Neural cell (in vitro differentiated cells): Measurements from ENCODE around the gene HIP1R. TPM values are rescaled to one million over a fixed set of nuclear protein-coding genes. Genes with fewer than 3 reads are reported as not detected.
"Not testable (repeated sequence)": the region's sequence is repeated elsewhere in the genome, so short reads cannot be mapped to it uniquely, and the experiment has no call there.

Experiments
- H2AFZ ChIP-seq: fragments of 200-600, 300-800 bp; sonication (generic), shearing (Covaris generic); 2 replicates; pipeline ENCODE4 v1.6.0; 2014; ENCODE audit warnings: low read depth, mild to moderate bottlenecking, antibody characterized with exemption, low read length, moderate library complexity
- H3F3A ChIP-seq: fragments of 200-600 bp; shearing (Covaris generic); 2 replicates; pipeline ENCODE4 v1.6.1; 2016; ENCODE audit warnings: mild to moderate bottlenecking, moderate library complexity, mixed read lengths, antibody characterized with exemption, low read length; ENCODE audit not compliant: insufficient read depth, poor library complexity, severe bottlenecking
- H3K27ac ChIP-seq: fragments of 200-600, 300-800 bp; sonication (generic), shearing (Covaris generic); 2 replicates; pipeline ENCODE4 v1.5.1; 2014; ENCODE audit warnings: mild to moderate bottlenecking, low read length, moderate library complexity
- H3K27me3 ChIP-seq: fragments of 300-800, 200-600 bp; sonication (generic), shearing (Covaris generic); 2 replicates; pipeline ENCODE4 v1.6.0; 2014; ENCODE audit warnings: mild to moderate bottlenecking, low read depth, low read length, moderate library complexity; ENCODE audit not compliant: insufficient read depth
- H3K36me3 ChIP-seq: fragments of 300-800, 200-600 bp; sonication (generic), shearing (Covaris generic); 2 replicates; pipeline ENCODE4 v1.5.1; 2014; ENCODE audit warnings: mild to moderate bottlenecking, antibody characterized with exemption, low read length, moderate library complexity; ENCODE audit not compliant: insufficient read depth
- H3K4me2 ChIP-seq: fragments of 300-800, 200-600 bp; sonication (generic), shearing (Covaris generic); 2 replicates; pipeline ENCODE4 v1.6.0; 2014; ENCODE audit warnings: mild to moderate bottlenecking, low read length
- H3K4me3 ChIP-seq: fragments of 300-800, 200-600 bp; sonication (generic), shearing (Covaris generic); 2 replicates; pipeline ENCODE4 v1.5.1; 2014; ENCODE audit warnings: mild to moderate bottlenecking, low read length, moderate library complexity
- H3K79me2 ChIP-seq: fragments of 200-600 bp; shearing (Covaris generic); replicated peaks from 2 replicates; pipeline ENCODE4 v1.6.0; 2014; ENCODE audit warnings: mild to moderate bottlenecking, low read length, moderate library complexity; ENCODE audit not compliant: insufficient read depth
- H3K9ac ChIP-seq: fragments of 300-800, 200-600 bp; sonication (generic), shearing (Covaris generic); 2 replicates; pipeline ENCODE4 v1.6.1; 2016; ENCODE audit warnings: mild to moderate bottlenecking, low read length, mixed read lengths
- H3K9me2 ChIP-seq: fragments of 200-600 bp; shearing (Covaris generic); 2 replicates; pipeline ENCODE4 v1.6.1; 2016; ENCODE audit warnings: mild to moderate bottlenecking, low read length, mixed read lengths; ENCODE audit not compliant: insufficient read depth
- H3K9me3 ChIP-seq: fragments of 200-600, 300-800 bp; sonication (generic), shearing (Covaris generic); 2 replicates; pipeline ENCODE4 v1.6.1; 2016; ENCODE audit warnings: mild to moderate bottlenecking, mixed run types, low read length, moderate library complexity, mixed read lengths
- H4K20me1 ChIP-seq: fragments of 200-600 bp; shearing (Covaris generic); 2 replicates; pipeline ENCODE4 v1.6.1; 2016; ENCODE audit warnings: mild to moderate bottlenecking, mixed run types; ENCODE audit not compliant: insufficient read depth
- EP300 ChIP-seq: fragments of 450-650 bp; conservative IDR thresholded peaks from 2 replicates; pipeline ENCODE4 v1.6.1; 2014; ENCODE audit warnings: antibody characterized with exemption, mild to moderate bottlenecking, moderate library complexity; ENCODE audit not compliant: poor library complexity, severe bottlenecking
- EZH2 ChIP-seq: fragments of 200-600, 300-800 bp; shearing (Covaris generic), sonication (generic); IDR thresholded peaks from 2 replicates; pipeline ENCODE4 v1.6.1; 2014; ENCODE audit warnings: antibody characterized with exemption, low read length, borderline replicate concordance, mild to moderate bottlenecking; ENCODE audit not compliant: insufficient read depth, poor library complexity, severe bottlenecking
- MXI1 ChIP-seq: fragments of 450-650 bp; conservative IDR thresholded peaks from 2 replicates; pipeline ENCODE4 v1.6.1; 2014; ENCODE audit warnings: antibody characterized with exemption, mild to moderate bottlenecking; ENCODE audit not compliant: poor library complexity, severe bottlenecking
- POLR2AphosphoS5 ChIP-seq: IDR thresholded peaks from 2 replicates; pipeline ENCODE4 v1.6.1; 2012
- RAD21 ChIP-seq: fragments of 450-650 bp; conservative IDR thresholded peaks from 2 replicates; pipeline ENCODE4 v1.6.1; 2014; ENCODE audit warnings: antibody characterized with exemption, mild to moderate bottlenecking, moderate library complexity
- SMC3 ChIP-seq: fragments of 450-650 bp; conservative IDR thresholded peaks from 2 replicates; pipeline ENCODE4 v1.6.1; 2014; ENCODE audit warnings: antibody characterized with exemption, mild to moderate bottlenecking, moderate library complexity; ENCODE audit not compliant: poor library complexity
- TAF1 ChIP-seq: IDR thresholded peaks from 2 replicates; pipeline ENCODE4 v1.6.1; 2012; ENCODE audit warnings: low read depth
- polyA plus RNA-seq: library from polyadenylated mRNA; depleted of rRNA; stranded (reverse); fragments of >200 nt; gene quantifications from 2 replicates; pipeline ENCODE4 v1.2.3, GENCODE V29; 2014
- TF ChIP-seq, protein P1 (sequence below): IDR thresholded peaks from 2 replicates; pipeline ENCODE4 v1.6.1; 2012; ENCODE audit warnings: borderline replicate concordance
- TF ChIP-seq, protein P2 (sequence below): fragments of 450-650 bp; IDR thresholded peaks from 2 replicates; pipeline ENCODE4 v1.5.1; 2014; ENCODE audit warnings: antibody characterized with exemption, mild to moderate bottlenecking, moderate library complexity; ENCODE audit not compliant: poor library complexity, severe bottlenecking

Gene HIP1R
- polyA plus RNA-seq, 1 donor from 2014 or later: 270 TPM

DNA sequence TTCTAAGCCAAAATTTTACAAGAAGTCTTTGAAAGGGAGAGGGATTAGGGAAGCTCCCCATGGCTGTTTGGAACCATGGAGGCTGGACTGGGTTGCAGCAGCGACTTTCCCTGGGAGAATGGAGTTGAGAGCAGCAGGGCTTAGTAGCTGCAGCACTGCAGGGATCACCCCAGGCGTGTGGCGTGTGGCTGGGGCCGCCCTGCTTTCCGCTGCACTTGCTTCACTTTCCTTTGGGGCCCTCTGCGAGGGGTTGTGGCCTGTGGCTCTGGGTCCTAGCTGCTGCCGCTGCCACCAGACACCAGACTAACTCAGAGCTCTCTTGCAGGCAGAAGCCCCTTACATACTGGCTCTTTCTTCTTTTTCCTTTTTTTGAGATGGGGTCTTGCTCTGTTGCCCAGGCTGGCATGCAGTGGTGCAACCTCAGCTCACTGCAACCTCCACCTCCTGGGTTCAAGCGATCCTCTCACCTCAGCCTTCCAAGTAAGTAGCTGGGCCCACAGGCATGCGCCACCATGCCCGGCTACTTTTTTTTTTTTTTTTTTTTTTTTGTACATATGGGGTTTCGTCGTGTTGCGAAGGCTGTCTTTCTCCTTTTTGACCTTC lies 35.5 kb upstream of the HIP1R start:
- no peak overlapping the region for H3K27ac ChIP-seq
- H3K9me2 ChIP-seq: no peaks in the 10 kb centered on the region
- H3K9ac ChIP-seq: no peak overlapping the region
- H2AFZ ChIP-seq: no peak overlapping the region
- TF ChIP-seq MXI1 (no peak), SMC3 (no peak), TAF1 (no peak), EP300 (no peak), EZH2 (no peak), POLR2AphosphoS5 (no peak), RAD21 (no peak)
- TF ChIP-seq, protein P1, sequence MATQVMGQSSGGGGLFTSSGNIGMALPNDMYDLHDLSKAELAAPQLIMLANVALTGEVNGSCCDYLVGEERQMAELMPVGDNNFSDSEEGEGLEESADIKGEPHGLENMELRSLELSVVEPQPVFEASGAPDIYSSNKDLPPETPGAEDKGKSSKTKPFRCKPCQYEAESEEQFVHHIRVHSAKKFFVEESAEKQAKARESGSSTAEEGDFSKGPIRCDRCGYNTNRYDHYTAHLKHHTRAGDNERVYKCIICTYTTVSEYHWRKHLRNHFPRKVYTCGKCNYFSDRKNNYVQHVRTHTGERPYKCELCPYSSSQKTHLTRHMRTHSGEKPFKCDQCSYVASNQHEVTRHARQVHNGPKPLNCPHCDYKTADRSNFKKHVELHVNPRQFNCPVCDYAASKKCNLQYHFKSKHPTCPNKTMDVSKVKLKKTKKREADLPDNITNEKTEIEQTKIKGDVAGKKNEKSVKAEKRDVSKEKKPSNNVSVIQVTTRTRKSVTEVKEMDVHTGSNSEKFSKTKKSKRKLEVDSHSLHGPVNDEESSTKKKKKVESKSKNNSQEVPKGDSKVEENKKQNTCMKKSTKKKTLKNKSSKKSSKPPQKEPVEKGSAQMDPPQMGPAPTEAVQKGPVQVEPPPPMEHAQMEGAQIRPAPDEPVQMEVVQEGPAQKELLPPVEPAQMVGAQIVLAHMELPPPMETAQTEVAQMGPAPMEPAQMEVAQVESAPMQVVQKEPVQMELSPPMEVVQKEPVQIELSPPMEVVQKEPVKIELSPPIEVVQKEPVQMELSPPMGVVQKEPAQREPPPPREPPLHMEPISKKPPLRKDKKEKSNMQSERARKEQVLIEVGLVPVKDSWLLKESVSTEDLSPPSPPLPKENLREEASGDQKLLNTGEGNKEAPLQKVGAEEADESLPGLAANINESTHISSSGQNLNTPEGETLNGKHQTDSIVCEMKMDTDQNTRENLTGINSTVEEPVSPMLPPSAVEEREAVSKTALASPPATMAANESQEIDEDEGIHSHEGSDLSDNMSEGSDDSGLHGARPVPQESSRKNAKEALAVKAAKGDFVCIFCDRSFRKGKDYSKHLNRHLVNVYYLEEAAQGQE: no peak
- TF ChIP-seq, protein P2, sequence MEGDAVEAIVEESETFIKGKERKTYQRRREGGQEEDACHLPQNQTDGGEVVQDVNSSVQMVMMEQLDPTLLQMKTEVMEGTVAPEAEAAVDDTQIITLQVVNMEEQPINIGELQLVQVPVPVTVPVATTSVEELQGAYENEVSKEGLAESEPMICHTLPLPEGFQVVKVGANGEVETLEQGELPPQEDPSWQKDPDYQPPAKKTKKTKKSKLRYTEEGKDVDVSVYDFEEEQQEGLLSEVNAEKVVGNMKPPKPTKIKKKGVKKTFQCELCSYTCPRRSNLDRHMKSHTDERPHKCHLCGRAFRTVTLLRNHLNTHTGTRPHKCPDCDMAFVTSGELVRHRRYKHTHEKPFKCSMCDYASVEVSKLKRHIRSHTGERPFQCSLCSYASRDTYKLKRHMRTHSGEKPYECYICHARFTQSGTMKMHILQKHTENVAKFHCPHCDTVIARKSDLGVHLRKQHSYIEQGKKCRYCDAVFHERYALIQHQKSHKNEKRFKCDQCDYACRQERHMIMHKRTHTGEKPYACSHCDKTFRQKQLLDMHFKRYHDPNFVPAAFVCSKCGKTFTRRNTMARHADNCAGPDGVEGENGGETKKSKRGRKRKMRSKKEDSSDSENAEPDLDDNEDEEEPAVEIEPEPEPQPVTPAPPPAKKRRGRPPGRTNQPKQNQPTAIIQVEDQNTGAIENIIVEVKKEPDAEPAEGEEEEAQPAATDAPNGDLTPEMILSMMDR: no peak
- no peaks in the 10 kb centered on the region for H3K36me3 ChIP-seq
- no peaks in the 10 kb centered on the region for H3F3A ChIP-seq
- H3K27me3 ChIP-seq: no peaks in the 10 kb centered on the region
- no peak overlapping the region for H3K4me3 ChIP-seq
- H3K9me3 ChIP-seq: no peaks in the 10 kb centered on the region
- H3K4me2 ChIP-seq: no peak overlapping the region
- no peaks in the 10 kb centered on the region for H4K20me1 ChIP-seq
- H3K79me2 ChIP-seq: no peaks in the 10 kb centered on the region

DNA sequence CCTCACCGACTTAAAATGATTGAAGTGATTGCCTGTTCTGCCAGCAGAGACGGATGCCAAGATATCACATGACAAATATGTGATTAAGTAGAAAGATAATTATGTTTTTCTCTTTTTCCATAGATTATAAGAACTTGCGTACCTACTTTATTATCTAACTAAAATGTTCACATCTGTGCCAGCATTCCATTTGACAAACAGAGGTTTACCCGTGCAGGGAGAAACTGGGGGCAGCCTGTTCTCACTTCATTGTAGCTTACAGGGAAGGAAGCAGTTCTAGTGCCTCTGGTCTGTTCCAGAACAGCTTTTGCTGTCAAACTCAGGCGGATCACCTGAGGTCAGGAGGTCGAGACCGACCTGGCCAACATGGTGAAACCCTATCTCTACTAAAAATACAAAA lies 31.3 kb upstream of the HIP1R start:
- Histone ChIP-seq H3K27me3 (no peaks in the 10 kb centered on the region), H3K36me3 (no peaks in the 10 kb centered on the region), H2AFZ (no peak overlapping the region), H3F3A (no peaks in the 10 kb centered on the region), H3K27ac (no peak overlapping the region), H4K20me1 (no peaks in the 10 kb centered on the region), H3K9me2 (no peaks in the 10 kb centered on the region), H3K9ac (no peak overlapping the region), H3K4me3 (no peak overlapping the region), H3K9me3 (no peaks in the 10 kb centered on the region), H3K4me2 (no peak overlapping the region), H3K79me2 (no peaks in the 10 kb centered on the region)
- TF ChIP-seq POLR2AphosphoS5 (no peak), MXI1 (no peak), SMC3 (no peak), TAF1 (no peak), EZH2 (no peak), EP300 (no peak), RAD21 (no peak)
- TF ChIP-seq, protein P1: no peak
- TF ChIP-seq, protein P2: no peak

DNA sequence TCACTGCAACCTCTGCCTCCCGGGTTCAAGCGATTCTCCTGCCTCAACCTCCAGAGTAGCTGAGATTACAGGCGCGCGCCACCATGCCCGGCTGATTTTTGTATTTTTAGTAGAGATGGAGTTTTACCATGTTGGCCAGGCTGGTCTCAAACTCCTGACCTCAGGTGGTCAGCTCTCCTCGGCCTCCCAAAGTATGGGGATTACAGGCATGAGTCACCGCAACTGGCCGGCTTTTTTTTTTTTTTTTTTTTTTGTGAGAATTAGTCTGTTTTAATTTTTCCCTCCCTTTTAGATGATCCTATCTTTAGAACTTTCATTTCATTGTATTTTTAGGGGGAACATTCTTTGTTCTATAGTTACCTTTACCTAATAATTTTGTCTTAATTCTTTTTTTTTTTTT lies 30.3 kb upstream of the HIP1R start:
- not testable (repeated sequence) for H3K79me2 ChIP-seq, H3K27me3 ChIP-seq, H3K9me2 ChIP-seq, H3K27ac ChIP-seq, H3K36me3 ChIP-seq, H3K4me3 ChIP-seq, H3K4me2 ChIP-seq, H3K9me3 ChIP-seq, H4K20me1 ChIP-seq, H2AFZ ChIP-seq, H3K9ac ChIP-seq, H3F3A ChIP-seq
